ENCODE data around the gene SPDYE1. TPM values are rescaled to one million over a fixed set of nuclear protein-coding genes. Genes with fewer than 3 reads are reported as not detected.

Gene SPDYE1
- total RNA-seq, 1 experiment from 2014 or later: not detected

Other genes starting within 250 kb of the SPDYE1 start
- gene BLVRA, start 239.2 kb upstream of the SPDYE1 start, total RNA-seq (2014; rRNA removed; shearing (Covaris generic)): 53.5 and 63.1 TPM in 2 replicates
- 268 and 373 TPM in 2 replicates for gene MRPS24, start 128.4 kb upstream of the SPDYE1 start, total RNA-seq (2014; rRNA removed; shearing (Covaris generic))
- 46.2 and 55.7 TPM in 2 replicates for gene URGCP, start 91.3 kb upstream of the SPDYE1 start, total RNA-seq (2014; rRNA removed; shearing (Covaris generic))
- 39.8 and 46.2 TPM in 2 replicates for gene UBE2D4, start 71.5 kb upstream of the SPDYE1 start, total RNA-seq (2014; rRNA removed; shearing (Covaris generic))
- 183 and 191 TPM in 2 replicates for gene DBNL, start 46.8 kb downstream of the SPDYE1 start, total RNA-seq (2014; rRNA removed; shearing (Covaris generic))
- 0.39 TPM in 1 of 2 replicates, not detected in the other for gene PGAM2, start 67.7 kb downstream of the SPDYE1 start, total RNA-seq (2014; rRNA removed; shearing (Covaris generic))
- 16.2 and 24.1 TPM in 2 replicates for gene POLM, start 84.6 kb downstream of the SPDYE1 start, total RNA-seq (2014; rRNA removed; shearing (Covaris generic))
- gene AEBP1, start 106.4 kb downstream of the SPDYE1 start, total RNA-seq (2014; rRNA removed; shearing (Covaris generic)): not detected in 2 replicates
- gene POLD2, start 125.7 kb downstream of the SPDYE1 start, total RNA-seq (2014; rRNA removed; shearing (Covaris generic)): 177 and 204 TPM in 2 replicates
- not detected in 2 replicates for gene MYL7, start 143.4 kb downstream of the SPDYE1 start, total RNA-seq (2014; rRNA removed; shearing (Covaris generic))
- 0.46 TPM in 1 of 2 replicates, not detected in the other for gene GCK, start 191.5 kb downstream of the SPDYE1 start, total RNA-seq (2014; rRNA removed; shearing (Covaris generic))
- 224 and 232 TPM in 2 replicates for gene YKT6, start 203.1 kb downstream of the SPDYE1 start, total RNA-seq (2014; rRNA removed; shearing (Covaris generic))